Lower leg skin (tissue), 3 donors: ENCODE data around the gene FKBP4.

Experiments used
- CTCF ChIP-seq, 3 donors: fragments of 450-650 bp; IDR thresholded peaks; one replicate each; pipeline ENCODE4 v1.5.1; 2016; ENCODE audit warnings: antibody characterized with exemption in 3 of 3, mild to moderate bottlenecking in 3 of 3, moderate library complexity in 2 of 3
- POLR2A ChIP-seq, 2 donors: fragments of 450-650 bp; IDR thresholded peaks; one replicate each; pipeline ENCODE4 v1.6.1; 2016 to 2017; ENCODE audit warnings: antibody characterized with exemption in 2 of 2, mild to moderate bottlenecking in 1 of 2, moderate library complexity in 1 of 2

GRCh38 chr12:2745655-2746054 lies 49.1 kb upstream of the FKBP4 start:
- no peak for TF ChIP-seq CTCF (IDR thresholded peaks at IDR 0.05)
- no peak for TF ChIP-seq POLR2A (IDR thresholded peaks at IDR 0.05)
